ENCODE data around the gene USP32. TPM values are rescaled to one million over a fixed set of nuclear protein-coding genes. Genes with fewer than 3 reads are reported as not detected.

Gene USP32
- total RNA-seq, 2 experiments from 2014 or later, result 26.5 TPM

- intact Hi-C loops (cut with micrococcal nuclease), result loop anchor here (10.0 kb wide), 1 partner anchor 285 kb away; no protein-coding TSS in a partner anchor
These were observed 242.0 kb downstream of the USP32 start, which contains the start of gene CA4 for GRCh38 chr17:60149691-60150582. TSS of gene CA4 (plus strand) at chr17:60149973. CDS start at chr17:60150035, 62 bp downstream.

GRCh38 chr17:60148373-60148772 is 243.6 kb downstream of the USP32 start:
- ChIA-PET CTCF (no interaction called here), POLR2A (no interaction called here)
- H3K27me3 Mint-ChIP-seq, result peaks cover 69% of the 10 kb centered on the region
- no peaks in the 10 kb centered on the region for H3K9me3 Mint-ChIP-seq
- H3K4me1 Mint-ChIP-seq (ENCODE audit: low read depth), result peaks cover 18% of the 10 kb centered on the region
- H3K4me3 Mint-ChIP-seq, result no peak overlapping the region
- intact Hi-C loops (cut with micrococcal nuclease), result loop anchor here (10.0 kb wide), 1 partner anchor 286 kb away; no protein-coding TSS in a partner anchor
- no peaks in the 10 kb centered on the region for H3K36me3 Mint-ChIP-seq (ENCODE audit: low read depth)
- DNase-seq (no peak), ATAC-seq (no peak)
- no peak overlapping the region for H3K27ac Mint-ChIP-seq
- TF ChIP-seq, protein P1, sequence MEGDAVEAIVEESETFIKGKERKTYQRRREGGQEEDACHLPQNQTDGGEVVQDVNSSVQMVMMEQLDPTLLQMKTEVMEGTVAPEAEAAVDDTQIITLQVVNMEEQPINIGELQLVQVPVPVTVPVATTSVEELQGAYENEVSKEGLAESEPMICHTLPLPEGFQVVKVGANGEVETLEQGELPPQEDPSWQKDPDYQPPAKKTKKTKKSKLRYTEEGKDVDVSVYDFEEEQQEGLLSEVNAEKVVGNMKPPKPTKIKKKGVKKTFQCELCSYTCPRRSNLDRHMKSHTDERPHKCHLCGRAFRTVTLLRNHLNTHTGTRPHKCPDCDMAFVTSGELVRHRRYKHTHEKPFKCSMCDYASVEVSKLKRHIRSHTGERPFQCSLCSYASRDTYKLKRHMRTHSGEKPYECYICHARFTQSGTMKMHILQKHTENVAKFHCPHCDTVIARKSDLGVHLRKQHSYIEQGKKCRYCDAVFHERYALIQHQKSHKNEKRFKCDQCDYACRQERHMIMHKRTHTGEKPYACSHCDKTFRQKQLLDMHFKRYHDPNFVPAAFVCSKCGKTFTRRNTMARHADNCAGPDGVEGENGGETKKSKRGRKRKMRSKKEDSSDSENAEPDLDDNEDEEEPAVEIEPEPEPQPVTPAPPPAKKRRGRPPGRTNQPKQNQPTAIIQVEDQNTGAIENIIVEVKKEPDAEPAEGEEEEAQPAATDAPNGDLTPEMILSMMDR (IDR thresholded peaks at IDR 0.05), result no peak

More at GRCh38 chr17:60149691-60150582, 242.0 kb downstream of the USP32 start, which contains the start of gene CA4:
- no peaks in the 10 kb centered on the region for H3K36me3 Mint-ChIP-seq (ENCODE audit: low read depth)
- DNase-seq (no peak), ATAC-seq (no peak)
- H3K4me1 Mint-ChIP-seq (ENCODE audit: low read depth), result peaks cover 16% of the 10 kb centered on the region
- no peak within 1 kb of the TSS for H3K27ac Mint-ChIP-seq
- H3K9me3 Mint-ChIP-seq, result no peaks in the 10 kb centered on the region
- CTCF ChIA-PET, result interaction anchor here (5.7 kb wide), 1 partner anchor 9 kb away, joined by 34 read pairs; no protein-coding TSS in a partner anchor
- POLR2A ChIA-PET, result interaction anchor here (0.6 to 0.8 kb wide), 2 partner anchors 41 to 149 kb away, joined by 3 read pairs; no protein-coding TSS in a partner anchor
- H3K27me3 Mint-ChIP-seq, result peaks cover 56% of the 10 kb centered on the region
- TF ChIP-seq, protein P1 (IDR thresholded peaks at IDR 0.05), result no peak
- H3K4me3 Mint-ChIP-seq, result peak within 1 kb of the TSS; percentile 37

DNA sequence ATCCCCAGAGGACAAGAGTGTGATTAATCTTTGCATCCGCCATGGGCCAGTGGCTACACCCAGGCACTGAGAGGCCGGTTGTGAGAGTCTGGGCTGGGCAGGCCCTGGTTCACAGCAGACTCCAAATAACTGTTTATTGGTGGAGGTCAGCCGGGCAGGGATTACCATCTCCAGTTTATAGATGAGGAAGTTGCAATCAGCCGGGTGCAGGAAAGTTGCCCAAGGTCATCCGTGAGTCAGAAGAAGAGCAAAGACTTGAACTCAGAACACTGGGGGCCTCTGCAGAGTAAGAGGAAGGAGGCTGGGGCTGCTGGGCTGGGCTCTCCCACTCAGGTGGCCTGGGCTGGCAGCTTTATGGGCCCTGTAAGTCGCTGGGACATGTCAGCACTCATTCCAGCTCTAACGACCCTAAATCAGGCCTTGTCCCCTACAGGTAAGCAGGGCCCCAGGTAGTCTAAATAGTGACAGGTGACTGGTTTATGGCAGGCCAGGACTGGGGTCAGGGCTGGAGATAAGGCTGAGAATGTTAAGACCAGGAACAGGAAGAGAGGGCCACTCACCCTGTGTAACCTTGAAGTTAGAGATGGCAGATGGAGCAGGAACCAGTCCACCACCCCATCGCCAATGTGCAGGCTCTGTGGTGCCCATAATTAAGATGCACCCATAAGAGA is 244.2 kb downstream of the USP32 start:
- H3K9me3 Mint-ChIP-seq, result no peaks in the 10 kb centered on the region
- intact Hi-C loops (cut with micrococcal nuclease), result loop anchor here (10.0 kb wide), 1 partner anchor 287 kb away; no protein-coding TSS in a partner anchor
- no peak overlapping the region for H3K27ac Mint-ChIP-seq
- POLR2A ChIA-PET, result no interaction called here
- peaks cover 25% of the 10 kb centered on the region for H3K4me1 Mint-ChIP-seq (ENCODE audit: low read depth)
- CTCF ChIA-PET, result no interaction called here
- no peak for ATAC-seq
- TF ChIP-seq, protein P1 (IDR thresholded peaks at IDR 0.05), result no peak
- no peak for DNase-seq
- H3K27me3 Mint-ChIP-seq, result peaks cover 75% of the 10 kb centered on the region
- no peaks in the 10 kb centered on the region for H3K36me3 Mint-ChIP-seq (ENCODE audit: low read depth)
- H3K4me3 Mint-ChIP-seq, result no peak overlapping the region

GRCh38 chr17:60146206-60146605 is 245.7 kb downstream of the USP32 start:
- H3K9me3 Mint-ChIP-seq, result no peaks in the 10 kb centered on the region
- intact Hi-C loops (cut with micrococcal nuclease), result loop anchor here (10.0 kb wide), 1 partner anchor 289 kb away; no protein-coding TSS in a partner anchor
- no peak for ATAC-seq
- peaks cover 77% of the 10 kb centered on the region for H3K27me3 Mint-ChIP-seq
- CTCF ChIA-PET, result interaction anchor here (0.7 kb wide), 1 partner anchor 9 kb away, joined by 3 read pairs; no protein-coding TSS in a partner anchor
- H3K27ac Mint-ChIP-seq, result no peak overlapping the region
- TF ChIP-seq, protein P1 (IDR thresholded peaks at IDR 0.05), result no peak
- POLR2A ChIA-PET, result no interaction called here
- no peak for DNase-seq
- no peak overlapping the region for H3K4me3 Mint-ChIP-seq
- no peaks in the 10 kb centered on the region for H3K36me3 Mint-ChIP-seq (ENCODE audit: low read depth)
- peaks cover 20% of the 10 kb centered on the region for H3K4me1 Mint-ChIP-seq (ENCODE audit: low read depth)

Data from activated CD8-positive, alpha-beta T cell treated with anti-CD3 and anti-CD28 coated beads for 36 hours (primary cell).